ENCODE data around the gene STN1. TPM values are rescaled to one million over a fixed set of nuclear protein-coding genes. Genes with fewer than 3 reads are reported as not detected.

The STN1 gene
- total RNA-seq, 1 donor = 34.9 TPM

GRCh38 chr10:103859161-103860086 lies 58.6 kb downstream of the STN1 start:
- peak; percentile 83 for DNase-seq (ENCODE audit: low read depth)
- no peak overlapping the region for H3K4me3 ChIP-seq (ENCODE audit: low read depth, low read length)
- TF ChIP-seq CTCF (IDR thresholded peaks at IDR 0.05; ENCODE audit: insufficient read depth, low read length) = peak; percentile 74

GRCh38 chr10:103858360-103858759 lies 59.6 kb downstream of the STN1 start:
- no peak for TF ChIP-seq CTCF (IDR thresholded peaks at IDR 0.05; ENCODE audit: insufficient read depth, low read length)
- DNase-seq (ENCODE audit: low read depth) = no peak
- no peak overlapping the region for H3K4me3 ChIP-seq (ENCODE audit: low read depth, low read length)

GRCh38 chr10:103856797-103857170 lies 61.2 kb downstream of the STN1 start:
- no peak for DNase-seq (ENCODE audit: low read depth)
- H3K4me3 ChIP-seq (ENCODE audit: low read depth, low read length) = no peak overlapping the region
- TF ChIP-seq CTCF (IDR thresholded peaks at IDR 0.05; ENCODE audit: insufficient read depth, low read length) = no peak

- no peak for TF ChIP-seq CTCF (IDR thresholded peaks at IDR 0.05; ENCODE audit: insufficient read depth, low read length)
- DNase-seq (ENCODE audit: low read depth) = no peak
- H3K4me3 ChIP-seq (ENCODE audit: low read depth, low read length) = peak overlapping the region; percentile 74
These were observed 61.9 kb downstream of the STN1 start for GRCh38 chr10:103855852-103856796.

GRCh38 chr10:103855424-103855823 lies 62.6 kb downstream of the STN1 start, which contains the start of gene SH3PXD2A:
SH3PXD2A (minus strand) TSS chr10:103855576; CDS start chr10:103855266, 310 bp downstream.
- no peak for DNase-seq (ENCODE audit: low read depth)
- TF ChIP-seq CTCF (IDR thresholded peaks at IDR 0.05; ENCODE audit: insufficient read depth, low read length) = peak; percentile 27

GRCh38 chr10:103854686-103855391 lies 63.1 kb downstream of the STN1 start:
- peak; percentile 39 for TF ChIP-seq CTCF (IDR thresholded peaks at IDR 0.05; ENCODE audit: insufficient read depth, low read length)
- peak overlapping the region; percentile 74 for H3K4me3 ChIP-seq (ENCODE audit: low read depth, low read length)
- peak; percentile 41 for DNase-seq (ENCODE audit: low read depth)

More at GRCh38 chr10:103855424-103855823, 62.6 kb downstream of the STN1 start, which contains the start of gene SH3PXD2A:
- peak within 1 kb of the TSS; percentile 74 for H3K4me3 ChIP-seq (ENCODE audit: low read depth, low read length)

Data from fibroblast of the aortic adventitia (primary cell).